Neural cell (in vitro differentiated cells): ENCODE measurements around the gene LRP2. TPM values are rescaled to one million over a fixed set of nuclear protein-coding genes. Genes with fewer than 3 reads are reported as not detected.

Experiments
- H2AFZ ChIP-seq: fragments of 200-600, 300-800 bp; sonication (generic), shearing (Covaris generic); 2 replicates; pipeline ENCODE4 v1.6.0; 2014; ENCODE audit warnings: low read depth, mild to moderate bottlenecking, antibody characterized with exemption, low read length, moderate library complexity
- H3F3A ChIP-seq: fragments of 200-600 bp; shearing (Covaris generic); 2 replicates; pipeline ENCODE4 v1.6.1; 2016; ENCODE audit warnings: mild to moderate bottlenecking, moderate library complexity, mixed read lengths, antibody characterized with exemption, low read length; ENCODE audit not compliant: insufficient read depth, poor library complexity, severe bottlenecking
- H3K27ac ChIP-seq: fragments of 200-600, 300-800 bp; sonication (generic), shearing (Covaris generic); 2 replicates; pipeline ENCODE4 v1.5.1; 2014; ENCODE audit warnings: mild to moderate bottlenecking, low read length, moderate library complexity
- H3K27me3 ChIP-seq: fragments of 300-800, 200-600 bp; sonication (generic), shearing (Covaris generic); 2 replicates; pipeline ENCODE4 v1.6.0; 2014; ENCODE audit warnings: mild to moderate bottlenecking, low read depth, low read length, moderate library complexity; ENCODE audit not compliant: insufficient read depth
- H3K36me3 ChIP-seq: fragments of 300-800, 200-600 bp; sonication (generic), shearing (Covaris generic); 2 replicates; pipeline ENCODE4 v1.5.1; 2014; ENCODE audit warnings: mild to moderate bottlenecking, antibody characterized with exemption, low read length, moderate library complexity; ENCODE audit not compliant: insufficient read depth
- H3K4me2 ChIP-seq: fragments of 300-800, 200-600 bp; sonication (generic), shearing (Covaris generic); 2 replicates; pipeline ENCODE4 v1.6.0; 2014; ENCODE audit warnings: mild to moderate bottlenecking, low read length
- H3K4me3 ChIP-seq: fragments of 300-800, 200-600 bp; sonication (generic), shearing (Covaris generic); 2 replicates; pipeline ENCODE4 v1.5.1; 2014; ENCODE audit warnings: mild to moderate bottlenecking, low read length, moderate library complexity
- H3K79me2 ChIP-seq: fragments of 200-600 bp; shearing (Covaris generic); replicated peaks from 2 replicates; pipeline ENCODE4 v1.6.0; 2014; ENCODE audit warnings: mild to moderate bottlenecking, low read length, moderate library complexity; ENCODE audit not compliant: insufficient read depth
- H3K9ac ChIP-seq: fragments of 300-800, 200-600 bp; sonication (generic), shearing (Covaris generic); 2 replicates; pipeline ENCODE4 v1.6.1; 2016; ENCODE audit warnings: mild to moderate bottlenecking, low read length, mixed read lengths
- H3K9me2 ChIP-seq: fragments of 200-600 bp; shearing (Covaris generic); 2 replicates; pipeline ENCODE4 v1.6.1; 2016; ENCODE audit warnings: mild to moderate bottlenecking, low read length, mixed read lengths; ENCODE audit not compliant: insufficient read depth
- H3K9me3 ChIP-seq: fragments of 200-600, 300-800 bp; sonication (generic), shearing (Covaris generic); 2 replicates; pipeline ENCODE4 v1.6.1; 2016; ENCODE audit warnings: mild to moderate bottlenecking, mixed run types, low read length, moderate library complexity, mixed read lengths
- H4K20me1 ChIP-seq: fragments of 200-600 bp; shearing (Covaris generic); 2 replicates; pipeline ENCODE4 v1.6.1; 2016; ENCODE audit warnings: mild to moderate bottlenecking, mixed run types; ENCODE audit not compliant: insufficient read depth
- EP300 ChIP-seq: fragments of 450-650 bp; conservative IDR thresholded peaks from 2 replicates; pipeline ENCODE4 v1.6.1; 2014; ENCODE audit warnings: antibody characterized with exemption, mild to moderate bottlenecking, moderate library complexity; ENCODE audit not compliant: poor library complexity, severe bottlenecking
- EZH2 ChIP-seq: fragments of 200-600, 300-800 bp; shearing (Covaris generic), sonication (generic); IDR thresholded peaks from 2 replicates; pipeline ENCODE4 v1.6.1; 2014; ENCODE audit warnings: antibody characterized with exemption, low read length, borderline replicate concordance, mild to moderate bottlenecking; ENCODE audit not compliant: insufficient read depth, poor library complexity, severe bottlenecking
- MXI1 ChIP-seq: fragments of 450-650 bp; conservative IDR thresholded peaks from 2 replicates; pipeline ENCODE4 v1.6.1; 2014; ENCODE audit warnings: antibody characterized with exemption, mild to moderate bottlenecking; ENCODE audit not compliant: poor library complexity, severe bottlenecking
- POLR2AphosphoS5 ChIP-seq: IDR thresholded peaks from 2 replicates; pipeline ENCODE4 v1.6.1; 2012
- RAD21 ChIP-seq: fragments of 450-650 bp; conservative IDR thresholded peaks from 2 replicates; pipeline ENCODE4 v1.6.1; 2014; ENCODE audit warnings: antibody characterized with exemption, mild to moderate bottlenecking, moderate library complexity
- SMC3 ChIP-seq: fragments of 450-650 bp; conservative IDR thresholded peaks from 2 replicates; pipeline ENCODE4 v1.6.1; 2014; ENCODE audit warnings: antibody characterized with exemption, mild to moderate bottlenecking, moderate library complexity; ENCODE audit not compliant: poor library complexity
- TAF1 ChIP-seq: IDR thresholded peaks from 2 replicates; pipeline ENCODE4 v1.6.1; 2012; ENCODE audit warnings: low read depth
- polyA plus RNA-seq: library from polyadenylated mRNA; depleted of rRNA; stranded (reverse); fragments of >200 nt; gene quantifications from 2 replicates; pipeline ENCODE4 v1.2.3, GENCODE V29; 2014
- TF ChIP-seq, protein P1 (sequence below): fragments of 450-650 bp; IDR thresholded peaks from 2 replicates; pipeline ENCODE4 v1.5.1; 2014; ENCODE audit warnings: antibody characterized with exemption, mild to moderate bottlenecking, moderate library complexity; ENCODE audit not compliant: poor library complexity, severe bottlenecking
- TF ChIP-seq, protein P2 (sequence below): IDR thresholded peaks from 2 replicates; pipeline ENCODE4 v1.6.1; 2012; ENCODE audit warnings: borderline replicate concordance

The LRP2 gene
- polyA plus RNA-seq, 1 donor from 2014 or later: 1.8 TPM

DNA sequence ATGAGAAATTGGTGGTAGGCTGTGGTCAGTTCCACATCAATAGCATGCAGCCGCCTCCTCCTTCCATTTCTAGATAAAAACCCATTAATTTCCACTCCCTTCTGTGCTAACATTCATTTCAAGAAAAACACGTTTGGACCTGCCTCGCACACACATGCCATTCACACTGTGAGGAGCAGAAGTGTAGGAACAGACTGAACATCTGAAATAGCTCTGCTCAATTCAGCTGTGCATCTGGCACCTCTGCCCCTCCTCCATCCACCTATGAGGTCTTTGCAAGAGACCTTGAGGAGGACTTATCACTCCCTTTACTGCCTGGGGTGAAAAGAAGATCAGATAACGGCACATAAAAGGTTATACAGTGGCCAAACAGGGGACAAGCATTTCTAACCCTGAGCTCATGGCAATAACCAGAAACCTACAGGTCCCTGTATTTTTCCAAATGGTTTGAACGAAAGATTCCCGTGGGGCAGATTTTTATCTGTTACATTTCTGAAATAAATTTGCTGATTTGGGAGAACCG, 30.8 kb upstream of the LRP2 start:
- Histone ChIP-seq H3F3A (no peaks in the 10 kb centered on the region), H3K9me2 (no peaks in the 10 kb centered on the region), H3K79me2 (no peaks in the 10 kb centered on the region), H2AFZ (no peak overlapping the region), H3K27ac (no peak overlapping the region), H4K20me1 (no peaks in the 10 kb centered on the region), H3K27me3 (no peaks in the 10 kb centered on the region), H3K9ac (no peak overlapping the region), H3K4me2 (no peak overlapping the region), H3K4me3 (no peak overlapping the region), H3K36me3 (no peaks in the 10 kb centered on the region), H3K9me3 (no peaks in the 10 kb centered on the region)
- TF ChIP-seq EP300 (no peak), POLR2AphosphoS5 (no peak), MXI1 (no peak), TAF1 (no peak), RAD21 (no peak), EZH2 (no peak), SMC3 (no peak)
- TF ChIP-seq, protein P1, sequence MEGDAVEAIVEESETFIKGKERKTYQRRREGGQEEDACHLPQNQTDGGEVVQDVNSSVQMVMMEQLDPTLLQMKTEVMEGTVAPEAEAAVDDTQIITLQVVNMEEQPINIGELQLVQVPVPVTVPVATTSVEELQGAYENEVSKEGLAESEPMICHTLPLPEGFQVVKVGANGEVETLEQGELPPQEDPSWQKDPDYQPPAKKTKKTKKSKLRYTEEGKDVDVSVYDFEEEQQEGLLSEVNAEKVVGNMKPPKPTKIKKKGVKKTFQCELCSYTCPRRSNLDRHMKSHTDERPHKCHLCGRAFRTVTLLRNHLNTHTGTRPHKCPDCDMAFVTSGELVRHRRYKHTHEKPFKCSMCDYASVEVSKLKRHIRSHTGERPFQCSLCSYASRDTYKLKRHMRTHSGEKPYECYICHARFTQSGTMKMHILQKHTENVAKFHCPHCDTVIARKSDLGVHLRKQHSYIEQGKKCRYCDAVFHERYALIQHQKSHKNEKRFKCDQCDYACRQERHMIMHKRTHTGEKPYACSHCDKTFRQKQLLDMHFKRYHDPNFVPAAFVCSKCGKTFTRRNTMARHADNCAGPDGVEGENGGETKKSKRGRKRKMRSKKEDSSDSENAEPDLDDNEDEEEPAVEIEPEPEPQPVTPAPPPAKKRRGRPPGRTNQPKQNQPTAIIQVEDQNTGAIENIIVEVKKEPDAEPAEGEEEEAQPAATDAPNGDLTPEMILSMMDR: no peak
- TF ChIP-seq, protein P2, sequence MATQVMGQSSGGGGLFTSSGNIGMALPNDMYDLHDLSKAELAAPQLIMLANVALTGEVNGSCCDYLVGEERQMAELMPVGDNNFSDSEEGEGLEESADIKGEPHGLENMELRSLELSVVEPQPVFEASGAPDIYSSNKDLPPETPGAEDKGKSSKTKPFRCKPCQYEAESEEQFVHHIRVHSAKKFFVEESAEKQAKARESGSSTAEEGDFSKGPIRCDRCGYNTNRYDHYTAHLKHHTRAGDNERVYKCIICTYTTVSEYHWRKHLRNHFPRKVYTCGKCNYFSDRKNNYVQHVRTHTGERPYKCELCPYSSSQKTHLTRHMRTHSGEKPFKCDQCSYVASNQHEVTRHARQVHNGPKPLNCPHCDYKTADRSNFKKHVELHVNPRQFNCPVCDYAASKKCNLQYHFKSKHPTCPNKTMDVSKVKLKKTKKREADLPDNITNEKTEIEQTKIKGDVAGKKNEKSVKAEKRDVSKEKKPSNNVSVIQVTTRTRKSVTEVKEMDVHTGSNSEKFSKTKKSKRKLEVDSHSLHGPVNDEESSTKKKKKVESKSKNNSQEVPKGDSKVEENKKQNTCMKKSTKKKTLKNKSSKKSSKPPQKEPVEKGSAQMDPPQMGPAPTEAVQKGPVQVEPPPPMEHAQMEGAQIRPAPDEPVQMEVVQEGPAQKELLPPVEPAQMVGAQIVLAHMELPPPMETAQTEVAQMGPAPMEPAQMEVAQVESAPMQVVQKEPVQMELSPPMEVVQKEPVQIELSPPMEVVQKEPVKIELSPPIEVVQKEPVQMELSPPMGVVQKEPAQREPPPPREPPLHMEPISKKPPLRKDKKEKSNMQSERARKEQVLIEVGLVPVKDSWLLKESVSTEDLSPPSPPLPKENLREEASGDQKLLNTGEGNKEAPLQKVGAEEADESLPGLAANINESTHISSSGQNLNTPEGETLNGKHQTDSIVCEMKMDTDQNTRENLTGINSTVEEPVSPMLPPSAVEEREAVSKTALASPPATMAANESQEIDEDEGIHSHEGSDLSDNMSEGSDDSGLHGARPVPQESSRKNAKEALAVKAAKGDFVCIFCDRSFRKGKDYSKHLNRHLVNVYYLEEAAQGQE: no peak

DNA sequence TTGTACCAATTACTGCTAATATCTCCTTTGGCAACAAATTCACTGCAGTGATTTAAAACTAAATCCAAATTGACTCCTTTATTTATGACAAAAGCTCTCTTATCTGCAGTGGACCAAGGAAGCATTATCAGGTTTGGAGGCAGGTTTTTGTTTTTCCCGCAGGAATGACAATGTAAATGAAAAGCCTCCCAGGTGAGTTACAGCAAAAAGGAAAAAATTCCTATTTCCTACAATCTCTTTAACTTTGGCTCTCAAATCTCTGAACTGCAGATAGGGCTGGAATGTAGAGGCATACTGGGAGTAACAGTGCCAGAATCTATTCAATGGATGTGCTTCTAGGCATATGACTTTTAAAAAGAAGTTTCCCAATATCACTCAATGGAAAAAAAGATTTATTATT, 28.9 kb upstream of the LRP2 start:
- H3K27me3 ChIP-seq: no peaks in the 10 kb centered on the region
- no peaks in the 10 kb centered on the region for H3K79me2 ChIP-seq
- no peak overlapping the region for H3K4me2 ChIP-seq
- no peak for TF ChIP-seq EZH2
- no peak overlapping the region for H3K27ac ChIP-seq
- H3F3A ChIP-seq: no peaks in the 10 kb centered on the region
- no peaks in the 10 kb centered on the region for H3K9me3 ChIP-seq
- H3K4me3 ChIP-seq: no peak overlapping the region
- no peak overlapping the region for H2AFZ ChIP-seq
- no peaks in the 10 kb centered on the region for H3K9me2 ChIP-seq
- no peaks in the 10 kb centered on the region for H4K20me1 ChIP-seq
- H3K9ac ChIP-seq: no peak overlapping the region
- no peaks in the 10 kb centered on the region for H3K36me3 ChIP-seq

DNA sequence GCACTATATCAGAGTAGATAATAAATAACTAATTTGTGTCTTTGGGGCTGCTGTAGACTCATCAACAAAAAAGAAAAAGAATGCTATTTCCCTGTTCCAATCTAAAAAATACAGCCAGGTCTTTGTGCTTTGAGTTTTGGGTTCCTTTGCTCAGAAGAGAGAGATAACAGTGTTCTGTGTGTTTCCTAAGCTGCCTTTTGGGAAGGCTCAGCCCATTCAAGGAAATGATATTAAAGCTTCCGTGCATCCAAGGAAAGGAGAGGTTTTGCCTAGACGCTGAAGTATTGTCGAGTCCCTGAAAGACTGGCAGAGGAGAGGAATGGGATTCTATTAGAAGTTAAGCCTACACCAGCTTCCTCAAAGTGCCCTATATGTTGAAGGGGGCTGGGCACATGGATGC, 25.8 kb upstream of the LRP2 start:
- no peak overlapping the region for H3K27ac ChIP-seq
- H3K9ac ChIP-seq: no peak overlapping the region
- no peaks in the 10 kb centered on the region for H4K20me1 ChIP-seq
- H3K4me3 ChIP-seq: no peak overlapping the region
- no peak overlapping the region for H2AFZ ChIP-seq
- no peaks in the 10 kb centered on the region for H3K79me2 ChIP-seq
- H3K9me3 ChIP-seq: no peaks in the 10 kb centered on the region
- no peaks in the 10 kb centered on the region for H3K9me2 ChIP-seq
- no peaks in the 10 kb centered on the region for H3K36me3 ChIP-seq
- no peaks in the 10 kb centered on the region for H3F3A ChIP-seq
- no peak overlapping the region for H3K4me2 ChIP-seq
- H3K27me3 ChIP-seq: no peaks in the 10 kb centered on the region
- no peak for TF ChIP-seq POLR2AphosphoS5
- no peak for TF ChIP-seq TAF1
- no peak for TF ChIP-seq RAD21
- TF ChIP-seq, protein P1: no peak
- TF ChIP-seq, protein P2: no peak
- no peak for TF ChIP-seq MXI1
- TF ChIP-seq EP300: no peak
- TF ChIP-seq SMC3: no peak
- TF ChIP-seq EZH2: no peak
